ENCODE data around the gene CKS1B. TPM values are rescaled to one million over a fixed set of nuclear protein-coding genes. Genes with fewer than 3 reads are reported as not detected.

The CKS1B gene
- total and polyA plus RNA-seq, 2 donors (not counting 1 experiment from before 2014, with no cell fraction given) = 40.3 to 55.4 TPM

GRCh38 chr1:154941333-154942013 lies 33.0 kb upstream of the CKS1B start:
- no peak overlapping the region for H3K9ac ChIP-seq (ENCODE audit: insufficient read depth, low read length)
- no peak overlapping the region for H3K27ac ChIP-seq (ENCODE audit: insufficient read depth, low read length)
- no peak overlapping the region for H3K4me2 ChIP-seq (ENCODE audit: extremely low read depth, insufficient read depth, low read length)
- peaks cover 2% of the 10 kb centered on the region for H3K4me1 ChIP-seq (ENCODE audit: control insufficient read depth, extremely low read depth, insufficient read depth, low read length)
- no peaks in the 10 kb centered on the region for H3K27me3 ChIP-seq (ENCODE audit: control insufficient read depth, insufficient read depth, low read length)
- no peak overlapping the region for H2AFZ ChIP-seq (ENCODE audit: low read length)
- H3K9me3 ChIP-seq (ENCODE audit: control insufficient read depth, insufficient read depth, low read depth, low read length) = no peaks in the 10 kb centered on the region
- H4K20me1 ChIP-seq (ENCODE audit: control insufficient read depth, extremely low read depth, insufficient read depth, low read length) = no peaks in the 10 kb centered on the region
- H3K79me2 ChIP-seq (ENCODE audit: control insufficient read depth, insufficient read depth, low read length) = no peaks in the 10 kb centered on the region
- TF ChIP-seq CTCF (conservative IDR thresholded peaks at IDR 0.05 in 1 of 2, IDR thresholded peaks at IDR 0.05 in 1 of 2; ENCODE audit: low read depth in 1 of 2, low read length in 2 of 2) = no peak
- TF ChIP-seq EZH2 (IDR thresholded peaks at IDR 0.05; ENCODE audit: low read length, missing control alignments) = no peak
- no peaks in the 10 kb centered on the region for H3K36me3 ChIP-seq (ENCODE audit: control insufficient read depth, insufficient read depth, low read length)
- no peak for DNase-seq (ENCODE audit: low read depth in 2 of 2)
- no peak overlapping the region for H3K4me3 ChIP-seq (replicated peaks in 1 of 4; ENCODE audit: control extremely low read depth in 1 of 4, insufficient read depth in 1 of 4, low read depth in 3 of 4, low read length in 4 of 4)

- DNase-seq (ENCODE audit: low read depth in 2 of 2) = peak in 1 of 2 donors; percentile 31
- Histone ChIP-seq H4K20me1 (ENCODE audit: control insufficient read depth, extremely low read depth, insufficient read depth, low read length) (no peaks in the 10 kb centered on the region), H3K27me3 (ENCODE audit: control insufficient read depth, insufficient read depth, low read length) (no peaks in the 10 kb centered on the region), H3K4me2 (ENCODE audit: extremely low read depth, insufficient read depth, low read length) (no peak overlapping the region), H3K9me3 (ENCODE audit: control insufficient read depth, insufficient read depth, low read depth, low read length) (no peaks in the 10 kb centered on the region), H3K36me3 (ENCODE audit: control insufficient read depth, insufficient read depth, low read length) (no peaks in the 10 kb centered on the region), H3K4me3 (replicated peaks in 1 of 4; ENCODE audit: control extremely low read depth in 1 of 4, insufficient read depth in 1 of 4, low read depth in 3 of 4, low read length in 4 of 4) (no peak overlapping the region), H3K4me1 (ENCODE audit: control insufficient read depth, extremely low read depth, insufficient read depth, low read length) (no peaks in the 10 kb centered on the region), H3K27ac (ENCODE audit: insufficient read depth, low read length) (no peak overlapping the region), H2AFZ (ENCODE audit: low read length) (no peak overlapping the region), H3K9ac (ENCODE audit: insufficient read depth, low read length) (peak overlapping the region; percentile 1), H3K79me2 (ENCODE audit: control insufficient read depth, insufficient read depth, low read length) (no peaks in the 10 kb centered on the region)
- peak; percentile 69 to 80 for TF ChIP-seq CTCF (conservative IDR thresholded peaks at IDR 0.05 in 1 of 2, IDR thresholded peaks at IDR 0.05 in 1 of 2; ENCODE audit: low read depth in 1 of 2, low read length in 2 of 2)
- TF ChIP-seq EZH2 (IDR thresholded peaks at IDR 0.05; ENCODE audit: low read length, missing control alignments) = no peak
These were observed 30.7 kb upstream of the CKS1B start for GRCh38 chr1:154943649-154944400.

- H3K36me3 ChIP-seq (ENCODE audit: control insufficient read depth, insufficient read depth, low read length) = no peaks in the 10 kb centered on the region
- DNase-seq (ENCODE audit: low read depth in 2 of 2) = peak in 1 of 2 donors; percentile 34
- H3K9ac ChIP-seq (ENCODE audit: insufficient read depth, low read length) = peak overlapping the region; percentile 1
- H3K27ac ChIP-seq (ENCODE audit: insufficient read depth, low read length) = no peak overlapping the region
- no peaks in the 10 kb centered on the region for H4K20me1 ChIP-seq (ENCODE audit: control insufficient read depth, extremely low read depth, insufficient read depth, low read length)
- H3K27me3 ChIP-seq (ENCODE audit: control insufficient read depth, insufficient read depth, low read length) = no peaks in the 10 kb centered on the region
- TF ChIP-seq EZH2 (IDR thresholded peaks at IDR 0.05; ENCODE audit: low read length, missing control alignments) (no peak), CTCF (conservative IDR thresholded peaks at IDR 0.05 in 1 of 2, IDR thresholded peaks at IDR 0.05 in 1 of 2; ENCODE audit: low read depth in 1 of 2, low read length in 2 of 2) (no peak)
- H3K4me1 ChIP-seq (ENCODE audit: control insufficient read depth, extremely low read depth, insufficient read depth, low read length) = no peaks in the 10 kb centered on the region
- no peak overlapping the region for H2AFZ ChIP-seq (ENCODE audit: low read length)
- H3K9me3 ChIP-seq (ENCODE audit: control insufficient read depth, insufficient read depth, low read depth, low read length) = no peaks in the 10 kb centered on the region
- no peak overlapping the region for H3K4me3 ChIP-seq (replicated peaks in 1 of 4; ENCODE audit: control extremely low read depth in 1 of 4, insufficient read depth in 1 of 4, low read depth in 3 of 4, low read length in 4 of 4)
- no peaks in the 10 kb centered on the region for H3K79me2 ChIP-seq (ENCODE audit: control insufficient read depth, insufficient read depth, low read length)
- no peak overlapping the region for H3K4me2 ChIP-seq (ENCODE audit: extremely low read depth, insufficient read depth, low read length)
These were observed 29.9 kb upstream of the CKS1B start for GRCh38 chr1:154944401-154945159.

Data from fibroblast of lung (primary cell).